ENCODE measurements around the gene CBR1. TPM values are rescaled to one million over a fixed set of nuclear protein-coding genes. Genes with fewer than 3 reads are reported as not detected.
A peak's percentile ranks its signal among the peaks of the same experiment; 100 is the strongest.

Gene CBR1
- total RNA-seq, 1 experiment from 2014 or later: 297 TPM

GRCh38 chr21:36117286-36117741 lies 47.5 kb downstream of the CBR1 start:
- POLR2A ChIA-PET (ENCODE audit: unreplicated experiment): no interaction called here
- Histone ChIP-seq H3K9me2 (replicated peaks; ENCODE audit: low read length) (no peaks in the 10 kb centered on the region), H3K4me2 (ENCODE audit: low read length) (no peak overlapping the region), H3K27me3 (ENCODE audit: low read length) (no peaks in the 10 kb centered on the region), H3K27ac (ENCODE audit: low read length) (no peak overlapping the region), H3K4me1 (ENCODE audit: insufficient read depth, low read length) (peaks cover 15% of the 10 kb centered on the region), H3K9me3 (ENCODE audit: low read length) (no peaks in the 10 kb centered on the region), H3K79me2 (ENCODE audit: low read length) (no peaks in the 10 kb centered on the region), H2AFZ (ENCODE audit: low read length) (no peak overlapping the region), H3F3A (ENCODE audit: low read length, unreplicated experiment) (no peaks in the 10 kb centered on the region), H3K4me3 (ENCODE audit: low read length) (no peak overlapping the region), H4K20me1 (ENCODE audit: low read length) (no peaks in the 10 kb centered on the region), H3K36me3 (ENCODE audit: low read depth, low read length) (no peaks in the 10 kb centered on the region), H3K9ac (ENCODE audit: low read length) (no peak overlapping the region)
- CTCF ChIA-PET: no interaction called here
- intact Hi-C loops (cut with micrococcal nuclease): no loop called here
- BruUV-seq (replicated peaks): no TSS peak
- no peak for ATAC-seq
- DNase-seq: peak; percentile 49
- no peak for TF ChIP-seq EZH2phosphoT487 (IDR thresholded peaks at IDR 0.05; ENCODE audit: borderline replicate concordance, low read length)
- TF ChIP-seq CTCF (conservative IDR thresholded peaks at IDR 0.05; ENCODE audit: low read depth, low read length): no peak
- no peak for TF ChIP-seq EZH2 (IDR thresholded peaks at IDR 0.05; ENCODE audit: low read length, unreplicated experiment)

- H2AFZ ChIP-seq (ENCODE audit: low read length): no peak overlapping the region
- no peaks in the 10 kb centered on the region for H3K79me2 ChIP-seq (ENCODE audit: low read length)
- H3K9me3 ChIP-seq (ENCODE audit: low read length): no peaks in the 10 kb centered on the region
- H3K36me3 ChIP-seq (ENCODE audit: low read depth, low read length): no peaks in the 10 kb centered on the region
- ATAC-seq (no peak), DNase-seq (no peak)
- H3K4me3 ChIP-seq (ENCODE audit: low read length): no peak overlapping the region
- H3K27me3 ChIP-seq (ENCODE audit: low read length): no peaks in the 10 kb centered on the region
- no TSS peak for BruUV-seq (replicated peaks)
- no peaks in the 10 kb centered on the region for H3K9me2 ChIP-seq (replicated peaks; ENCODE audit: low read length)
- H3K4me2 ChIP-seq (ENCODE audit: low read length): no peak overlapping the region
- CTCF ChIA-PET: no interaction called here
- H4K20me1 ChIP-seq (ENCODE audit: low read length): no peaks in the 10 kb centered on the region
- H3K27ac ChIP-seq (ENCODE audit: low read length): no peak overlapping the region
- peaks cover 2% of the 10 kb centered on the region; the same call in 1 of the 2 replicates for H3K4me1 ChIP-seq (ENCODE audit: insufficient read depth, low read length)
- H3F3A ChIP-seq (ENCODE audit: low read length, unreplicated experiment): no peaks in the 10 kb centered on the region
- TF ChIP-seq CTCF (conservative IDR thresholded peaks at IDR 0.05; ENCODE audit: low read depth, low read length) (no peak), EZH2 (IDR thresholded peaks at IDR 0.05; ENCODE audit: low read length, unreplicated experiment) (no peak), EZH2phosphoT487 (IDR thresholded peaks at IDR 0.05; ENCODE audit: borderline replicate concordance, low read length) (no peak)
- intact Hi-C loops (cut with micrococcal nuclease): no loop called here
- POLR2A ChIA-PET (ENCODE audit: unreplicated experiment): no interaction called here
- no peak overlapping the region for H3K9ac ChIP-seq (ENCODE audit: low read length)
Observed at GRCh38 chr21:36120304-36120888, 50.6 kb downstream of the CBR1 start.

Other genes with a start within 250 kb of the CBR1 start
- 12.5 and 17.0 TPM in 2 replicates for gene SETD4, start 9.5 kb upstream of the CBR1 start, total RNA-seq (2014; rRNA removed)
- 49.3 and 56.3 TPM in 2 replicates for gene CBR3, start 65.1 kb downstream of the CBR1 start, total RNA-seq (2014; rRNA removed)
- gene DOP1B, start 86.8 kb downstream of the CBR1 start, total RNA-seq (2014; rRNA removed): 7.0 and 8.9 TPM in 2 replicates

Data from PC-3 (cell line).